GM18526 (cell line): ENCODE data around the gene NFRKB.
A peak's percentile ranks its signal among the peaks of the same experiment; 100 is the strongest.

Source experiments
- POLR2A ChIP-seq: IDR thresholded peaks from 3 replicates; pipeline ENCODE4 v1.6.1; 2011; ENCODE audit not compliant: insufficient read length; ENCODE audit errors: extremely low read depth

NFRKB gene

GRCh38 chr11:129895126-129896041 lies at the start of gene NFRKB:
TSS of gene NFRKB (minus strand) at chr11:129895578. CDS start at chr11:129892849, 2,729 bp downstream.
- TF ChIP-seq POLR2A = peak; percentile 61

GRCh38 chr11:129944696-129945095 lies 49.3 kb upstream of the NFRKB start:
- no peak for TF ChIP-seq POLR2A

- TF ChIP-seq POLR2A = no peak
Measured at GRCh38 chr11:129943036-129943435, 47.7 kb upstream of the NFRKB start.

GRCh38 chr11:129939510-129939909 lies 44.1 kb upstream of the NFRKB start:
- no peak for TF ChIP-seq POLR2A

GRCh38 chr11:129938764-129939163 lies 43.4 kb upstream of the NFRKB start:
- no peak for TF ChIP-seq POLR2A

GRCh38 chr11:129937592-129938238 lies 42.3 kb upstream of the NFRKB start:
- no peak for TF ChIP-seq POLR2A

GRCh38 chr11:129935723-129936122 lies 40.3 kb upstream of the NFRKB start:
- TF ChIP-seq POLR2A = no peak

GRCh38 chr11:129933891-129934290 lies 38.5 kb upstream of the NFRKB start:
- no peak for TF ChIP-seq POLR2A

GRCh38 chr11:129933262-129933661 lies 37.9 kb upstream of the NFRKB start:
- no peak for TF ChIP-seq POLR2A

GRCh38 chr11:129932381-129933067 lies 37.1 kb upstream of the NFRKB start:
- TF ChIP-seq POLR2A = no peak

GRCh38 chr11:129930743-129931142 lies 35.4 kb upstream of the NFRKB start:
- no peak for TF ChIP-seq POLR2A

- TF ChIP-seq POLR2A = no peak
Measured at GRCh38 chr11:129930296-129930695, 34.9 kb upstream of the NFRKB start.

- TF ChIP-seq POLR2A = no peak
Measured at GRCh38 chr11:129929721-129930120, 34.3 kb upstream of the NFRKB start.

- TF ChIP-seq POLR2A = no peak
Measured at GRCh38 chr11:129928923-129929692, 33.7 kb upstream of the NFRKB start.

GRCh38 chr11:129922674-129923073 lies 27.3 kb upstream of the NFRKB start:
- no peak for TF ChIP-seq POLR2A
